ENCODE results near the gene STK39. TPM values are rescaled to one million over a fixed set of nuclear protein-coding genes. Genes with fewer than 3 reads are reported as not detected.

Gene STK39
- total RNA-seq, 4 donors from 2014 or later: 6.4 to 9.0 (median 6.7) TPM

DNA sequence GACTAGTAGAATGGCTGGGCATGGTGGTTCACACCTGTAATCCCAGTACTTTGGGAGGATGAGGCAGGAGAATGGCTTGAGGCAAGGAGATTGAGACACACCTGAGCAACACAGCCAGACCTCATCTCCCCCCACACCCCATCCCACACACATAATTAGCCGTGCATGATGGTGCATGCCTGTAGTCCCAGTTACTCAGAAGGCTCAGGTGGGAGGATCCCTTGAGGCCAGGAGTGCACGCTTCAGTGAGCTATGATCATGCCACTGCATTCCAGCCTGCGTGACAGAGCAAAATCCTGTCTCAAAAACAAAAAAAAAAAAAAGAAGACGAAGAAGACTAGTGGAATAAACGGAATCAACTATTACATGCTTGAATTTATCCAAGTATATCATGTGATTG is 150.0 kb downstream of the STK39 start:
- TF ChIP-seq, protein P1, sequence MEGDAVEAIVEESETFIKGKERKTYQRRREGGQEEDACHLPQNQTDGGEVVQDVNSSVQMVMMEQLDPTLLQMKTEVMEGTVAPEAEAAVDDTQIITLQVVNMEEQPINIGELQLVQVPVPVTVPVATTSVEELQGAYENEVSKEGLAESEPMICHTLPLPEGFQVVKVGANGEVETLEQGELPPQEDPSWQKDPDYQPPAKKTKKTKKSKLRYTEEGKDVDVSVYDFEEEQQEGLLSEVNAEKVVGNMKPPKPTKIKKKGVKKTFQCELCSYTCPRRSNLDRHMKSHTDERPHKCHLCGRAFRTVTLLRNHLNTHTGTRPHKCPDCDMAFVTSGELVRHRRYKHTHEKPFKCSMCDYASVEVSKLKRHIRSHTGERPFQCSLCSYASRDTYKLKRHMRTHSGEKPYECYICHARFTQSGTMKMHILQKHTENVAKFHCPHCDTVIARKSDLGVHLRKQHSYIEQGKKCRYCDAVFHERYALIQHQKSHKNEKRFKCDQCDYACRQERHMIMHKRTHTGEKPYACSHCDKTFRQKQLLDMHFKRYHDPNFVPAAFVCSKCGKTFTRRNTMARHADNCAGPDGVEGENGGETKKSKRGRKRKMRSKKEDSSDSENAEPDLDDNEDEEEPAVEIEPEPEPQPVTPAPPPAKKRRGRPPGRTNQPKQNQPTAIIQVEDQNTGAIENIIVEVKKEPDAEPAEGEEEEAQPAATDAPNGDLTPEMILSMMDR (IDR thresholded peaks at IDR 0.05): no peak
- no peak for TF ChIP-seq POLR2A (IDR thresholded peaks at IDR 0.05)
- intact Hi-C loops (cut with DNase I): no loop called here
- Histone ChIP-seq H3K27ac (no peak overlapping the region), H3K4me3 (replicated peaks in 1 of 3) (no peak overlapping the region), H3K36me3 (no peaks in the 10 kb centered on the region), H3K9me3 (no peaks in the 10 kb centered on the region), H3K4me1 (no peaks in the 10 kb centered on the region), H3K27me3 (no peaks in the 10 kb centered on the region)
- peak; percentile 11 to 40 for DNase-seq
- WGBS, 2 donors: 53 to 57% methylated on average over 5 of the region's 5 CpGs

DNA sequence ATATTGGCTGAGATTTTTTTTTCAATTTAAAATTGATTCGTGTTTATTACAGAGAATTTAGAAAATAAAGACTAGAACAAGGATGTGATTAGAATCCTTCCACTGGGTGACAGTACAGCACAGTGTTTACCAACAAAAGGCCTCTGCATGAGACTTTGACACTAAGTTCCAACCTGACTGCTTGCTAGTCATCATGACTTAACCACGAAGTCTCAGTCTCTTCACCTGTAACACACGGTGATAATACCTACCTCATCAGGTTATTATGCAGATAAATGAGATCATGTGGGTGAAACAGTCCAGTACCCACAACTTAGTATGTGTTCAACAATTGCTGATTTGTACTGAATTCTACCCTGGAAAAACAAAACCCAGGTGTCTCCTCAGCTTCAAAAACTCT is 151.2 kb downstream of the STK39 start:
- Histone ChIP-seq H3K36me3 (no peaks in the 10 kb centered on the region), H3K27ac (no peak overlapping the region), H3K9me3 (no peaks in the 10 kb centered on the region), H3K4me3 (replicated peaks in 1 of 3) (no peak overlapping the region), H3K4me1 (no peaks in the 10 kb centered on the region), H3K27me3 (no peaks in the 10 kb centered on the region)
- TF ChIP-seq, protein P1 (IDR thresholded peaks at IDR 0.05): no peak
- no peak for TF ChIP-seq POLR2A (IDR thresholded peaks at IDR 0.05)
- intact Hi-C loops (cut with DNase I): no loop called here
- DNase-seq: no peak
- WGBS, 2 donors: 97% methylated on average over 3 of the region's 3 CpGs

DNA sequence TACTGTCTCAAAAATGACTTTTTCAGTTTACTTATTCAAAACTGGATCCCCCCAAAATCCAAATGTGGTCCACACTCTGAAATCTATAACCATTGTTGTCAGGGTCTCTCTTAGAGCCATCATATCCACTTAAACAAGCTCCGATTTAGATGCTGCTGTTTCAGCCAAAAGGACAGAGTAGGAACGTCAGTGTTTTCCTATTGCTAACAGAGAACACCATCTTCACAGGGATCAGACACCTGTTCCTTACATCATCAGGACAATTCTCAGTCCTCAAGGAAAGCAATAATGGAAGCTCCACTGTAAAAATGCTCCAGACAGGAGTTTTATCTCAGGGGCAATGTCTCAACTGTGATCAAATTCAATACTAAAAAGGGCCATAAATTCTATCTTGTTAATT is 155.4 kb downstream of the STK39 start:
- H3K4me1 ChIP-seq: no peaks in the 10 kb centered on the region
- H3K9me3 ChIP-seq: no peaks in the 10 kb centered on the region
- DNase-seq: no peak
- H3K27ac ChIP-seq: no peak overlapping the region
- H3K27me3 ChIP-seq: no peaks in the 10 kb centered on the region
- H3K36me3 ChIP-seq: no peaks in the 10 kb centered on the region
- TF ChIP-seq, protein P1 (IDR thresholded peaks at IDR 0.05): no peak
- TF ChIP-seq POLR2A (IDR thresholded peaks at IDR 0.05): no peak
- no peak overlapping the region for H3K4me3 ChIP-seq (replicated peaks in 1 of 3)
- WGBS, 2 donors: 83% methylated on average over 2 of the region's 2 CpGs
- intact Hi-C loops (cut with DNase I): no loop called here

DNA sequence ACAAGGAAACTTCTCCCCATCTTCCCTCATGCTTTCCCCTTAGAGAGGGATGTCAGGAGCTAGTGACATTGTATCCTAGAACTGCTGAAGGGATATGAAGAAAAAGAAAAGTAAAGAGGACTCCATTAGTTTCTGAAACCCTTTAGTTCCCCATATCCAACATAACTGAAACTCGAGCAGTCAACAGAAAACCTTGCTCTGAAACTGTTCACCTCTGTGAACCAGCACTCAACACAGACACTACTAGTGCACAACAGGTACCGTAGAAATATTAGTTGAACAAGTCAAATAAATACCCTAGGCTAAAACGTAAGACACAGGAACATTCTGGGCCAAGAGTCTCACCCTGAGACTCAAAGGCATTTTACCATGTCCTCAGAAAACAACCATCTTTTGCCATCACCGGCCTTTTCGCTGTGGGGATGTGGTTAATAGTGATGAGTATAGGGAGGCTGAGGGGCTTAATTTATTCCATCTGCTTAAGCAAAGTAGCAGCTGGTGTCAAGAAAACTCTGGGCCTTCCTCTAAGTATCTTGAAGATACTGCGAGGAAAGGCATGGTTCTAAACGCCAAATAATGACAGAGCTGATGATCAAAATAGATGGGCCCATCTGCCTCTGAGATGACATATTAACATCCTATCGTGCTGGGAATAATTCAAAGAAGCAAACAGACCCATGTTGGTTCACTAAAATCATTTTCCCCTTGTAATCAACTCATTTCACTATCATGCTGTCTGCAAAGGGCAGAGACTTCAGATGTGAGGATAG is 156.8 kb downstream of the STK39 start:
- Histone ChIP-seq H3K9me3 (no peaks in the 10 kb centered on the region), H3K4me3 (replicated peaks in 1 of 3) (no peak overlapping the region), H3K27me3 (no peaks in the 10 kb centered on the region), H3K27ac (no peak overlapping the region), H3K36me3 (no peaks in the 10 kb centered on the region), H3K4me1 (no peaks in the 10 kb centered on the region)
- DNase-seq: no peak
- no peak for TF ChIP-seq POLR2A (IDR thresholded peaks at IDR 0.05)
- TF ChIP-seq, protein P1 (IDR thresholded peaks at IDR 0.05): no peak
- WGBS, 2 donors: 94 to 96% methylated on average over 8 of the region's 8 CpGs
- intact Hi-C loops (cut with DNase I): no loop called here

DNA sequence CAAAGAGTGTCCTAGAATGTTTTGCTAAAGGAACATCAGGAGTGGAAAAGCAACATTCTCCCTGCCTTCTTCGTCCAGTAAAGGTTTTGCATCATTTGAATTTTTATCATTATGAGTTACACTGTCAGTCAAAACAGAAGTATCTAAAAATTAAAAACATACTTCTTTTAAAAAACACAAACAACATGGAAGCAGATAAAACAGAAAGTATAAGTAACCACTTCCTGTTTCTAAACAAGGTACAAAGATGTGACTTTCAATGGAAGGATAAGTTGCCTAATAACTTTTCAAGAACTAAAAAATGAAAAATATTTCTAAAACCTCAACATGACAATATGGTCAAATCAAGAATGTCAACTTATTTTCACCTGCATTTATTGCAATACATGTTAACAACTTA is 158.2 kb downstream of the STK39 start:
- H3K9me3 ChIP-seq: no peaks in the 10 kb centered on the region
- H3K4me3 ChIP-seq (replicated peaks in 1 of 3): no peak overlapping the region
- TF ChIP-seq, protein P1 (IDR thresholded peaks at IDR 0.05): no peak
- TF ChIP-seq POLR2A (IDR thresholded peaks at IDR 0.05): no peak
- no peaks in the 10 kb centered on the region for H3K4me1 ChIP-seq
- no peak for DNase-seq
- no peak overlapping the region for H3K27ac ChIP-seq
- intact Hi-C loops (cut with DNase I): no loop called here
- WGBS, 2 donors: 89 to 93% methylated on average over 1 of the region's 1 CpG
- no peaks in the 10 kb centered on the region for H3K27me3 ChIP-seq
- H3K36me3 ChIP-seq: no peaks in the 10 kb centered on the region
